Hematopoietic multipotent progenitor cell treated with erythropoietin and hydrocortisone succinate and interleukin-3 and kit ligand, for 17 days (in vitro differentiated cells): ENCODE results near the gene NOS1AP.

Experiments used
- DNase-seq: peaks from one replicate; pipeline ENCODE4 v3.0.0-alpha.2; 2015; ENCODE audit warnings: low spot score

Gene NOS1AP

GRCh38 chr1:162220009-162220539 is 150.6 kb downstream of the NOS1AP start:
- DNase-seq, result no peak

- no peak for DNase-seq
Measured at GRCh38 chr1:162222014-162222413, 152.5 kb downstream of the NOS1AP start.

GRCh38 chr1:162222730-162223129 is 153.2 kb downstream of the NOS1AP start:
- DNase-seq, result no peak

- DNase-seq, result no peak
Measured at GRCh38 chr1:162223488-162223887, 154.0 kb downstream of the NOS1AP start.

GRCh38 chr1:162224267-162224666 is 154.8 kb downstream of the NOS1AP start:
- no peak for DNase-seq

GRCh38 chr1:162228586-162228985 is 159.1 kb downstream of the NOS1AP start:
- no peak for DNase-seq

GRCh38 chr1:162229549-162229948 is 160.1 kb downstream of the NOS1AP start:
- DNase-seq, result no peak

- no peak for DNase-seq
Measured at GRCh38 chr1:162230096-162230495, 160.6 kb downstream of the NOS1AP start.

- no peak for DNase-seq
Measured at GRCh38 chr1:162230517-162230916, 161.0 kb downstream of the NOS1AP start.

GRCh38 chr1:162232034-162232711 is 162.7 kb downstream of the NOS1AP start:
- no peak for DNase-seq

GRCh38 chr1:162233066-162233465 is 163.6 kb downstream of the NOS1AP start:
- DNase-seq, result no peak

- DNase-seq, result no peak
Measured at GRCh38 chr1:162233937-162234336, 164.4 kb downstream of the NOS1AP start.

- DNase-seq, result no peak
Measured at GRCh38 chr1:162234571-162234970, 165.1 kb downstream of the NOS1AP start.

- DNase-seq, result no peak
Measured at GRCh38 chr1:162235241-162235800, 165.8 kb downstream of the NOS1AP start.

- no peak for DNase-seq
Measured at GRCh38 chr1:162236201-162236600, 166.7 kb downstream of the NOS1AP start.

- no peak for DNase-seq
Measured at GRCh38 chr1:162236618-162237017, 167.1 kb downstream of the NOS1AP start.

- DNase-seq, result no peak
Measured at GRCh38 chr1:162240577-162240976, 171.1 kb downstream of the NOS1AP start.

- DNase-seq, result no peak
Measured at GRCh38 chr1:162242804-162243203, 173.3 kb downstream of the NOS1AP start.

- DNase-seq, result no peak
Measured at GRCh38 chr1:162248854-162249535, 179.5 kb downstream of the NOS1AP start.

- no peak for DNase-seq
Measured at GRCh38 chr1:162250004-162250730, 180.7 kb downstream of the NOS1AP start.

- no peak for DNase-seq
Measured at GRCh38 chr1:162251102-162251501, 181.6 kb downstream of the NOS1AP start.

GRCh38 chr1:162252214-162252613 is 182.7 kb downstream of the NOS1AP start:
- no peak for DNase-seq

GRCh38 chr1:162253790-162254189 is 184.3 kb downstream of the NOS1AP start:
- no peak for DNase-seq
